B cell (primary cell): ENCODE results near the gene ZNF22. TPM values are rescaled to one million over a fixed set of nuclear protein-coding genes. Genes with fewer than 3 reads are reported as not detected.

Experiments used
- ATAC-seq: fragments of 200-7000 bp; cut with Tn5 transposase; one replicate; pipeline ENCODE4 v1.10.0; 2021; ENCODE audit warnings: low read depth, mild to moderate bottlenecking, moderate number of reproducible peaks, moderate library complexity
- CTCF ChIA-PET: fragments of 350-600 bp; sonication (Branson Sonifier 250); formaldehyde crosslinking; loops from one replicate; lab custom pipeline; 2021; ENCODE audit warnings: antibody characterized with exemption, inconsistent platforms; lab: Charles Lee
- POLR2A ChIA-PET: fragments of 350-600 bp; sonication (Branson Sonifier 250); formaldehyde crosslinking; loops from one replicate; lab custom pipeline; 2021; ENCODE audit warnings: antibody characterized with exemption; lab: Charles Lee
- DNase-seq: peaks from one replicate; pipeline ENCODE4 v3.0.0; 2013
- H2AFZ ChIP-seq: 2 replicates; pipeline ENCODE4 v1.6.1; 2012; ENCODE audit warnings: mild to moderate bottlenecking, low read depth, low read length; ENCODE audit not compliant: insufficient read depth, poor library complexity, severe bottlenecking
- H3K27ac ChIP-seq, 2 donors: 1 replicate in 1 of 2; 2 replicates in 1 of 2; pipeline ENCODE4 v1.5.1; 2012 to 2013; ENCODE audit warnings: low read length in 2 of 2, mild to moderate bottlenecking in 2 of 2, moderate library complexity in 1 of 2
- H3K27me3 ChIP-seq, 4 experiments: fragments of 200-600 bp in 1 of 4; sonication (generic) in 1 of 4; replicated peaks in 1 of 4; 1 replicate in 2 of 4; 2 replicates in 2 of 4; pipeline versions ENCODE4 v1.6.1 to v1.7.0; 2013 to 2016; ENCODE audit warnings: low read length in 3 of 4, mild to moderate bottlenecking in 2 of 4, mixed read lengths in 1 of 4, moderate library complexity in 1 of 4; ENCODE audit not compliant: insufficient read depth in 4 of 4, control insufficient read depth in 3 of 4; ENCODE audit errors: control extremely low read depth in 1 of 4
- H3K36me3 ChIP-seq, 2 experiments: replicated peaks in 1 of 2; 1 replicate in 1 of 2; 2 replicates in 1 of 2; pipeline versions ENCODE4 v1.6.1 to v1.7.1; 2013; ENCODE audit warnings: low read length in 1 of 2; ENCODE audit not compliant: insufficient read depth in 2 of 2, control insufficient read depth in 1 of 2; ENCODE audit errors: control extremely low read depth in 1 of 2, extremely low read depth in 1 of 2
- H3K4me1 ChIP-seq, 2 donors: fragments of 200-600 bp in 1 of 2; sonication (generic) in 1 of 2; 1 replicate in 1 of 2; 2 replicates in 1 of 2; pipeline versions ENCODE4 v1.5.1 to v1.6.1; 2013 to 2017; ENCODE audit warnings: low read length in 2 of 2; ENCODE audit not compliant: control insufficient read depth in 2 of 2, insufficient read depth in 2 of 2
- H3K4me2 ChIP-seq: replicated peaks from 2 replicates; pipeline ENCODE3; 2012; ENCODE audit warnings: mild to moderate bottlenecking, low read depth, low read length; ENCODE audit not compliant: poor library complexity, severe bottlenecking
- H3K4me3 ChIP-seq, 5 experiments: fragments of 200-600 bp in 1 of 5; sonication (generic) in 1 of 5; 1 replicate in 3 of 5; 2 replicates in 2 of 5; pipeline versions ENCODE4 v1.5.1 to v1.7.0; 2011 to 2016; ENCODE audit warnings: low read length in 4 of 5, mild to moderate bottlenecking in 4 of 5, low read depth in 2 of 5, control low read depth in 1 of 5, moderate library complexity in 1 of 5; ENCODE audit not compliant: insufficient read depth in 1 of 5; ENCODE audit errors: control extremely low read depth in 1 of 5, extremely low read depth in 1 of 5
- H3K79me2 ChIP-seq: fragments of 200-600 bp; sonication (generic); one replicate; pipeline ENCODE4 v1.6.0; 2016; ENCODE audit warnings: low read length; ENCODE audit not compliant: control insufficient read depth, insufficient read depth
- H3K9ac ChIP-seq: fragments of 200-600 bp; sonication (generic); 2 replicates; pipeline ENCODE4 v1.6.1; 2017; ENCODE audit warnings: mild to moderate bottlenecking, low read length, moderate library complexity
- H3K9me3 ChIP-seq, 3 donors: one replicate each; pipeline versions ENCODE4 v1.6.1 to v1.7.1; 2013; ENCODE audit warnings: low read length in 2 of 3; ENCODE audit not compliant: control insufficient read depth in 2 of 3, insufficient read depth in 1 of 3; ENCODE audit errors: control extremely low read depth in 1 of 3
- H4K20me1 ChIP-seq: 2 replicates; pipeline ENCODE4 v1.6.0; 2012; ENCODE audit warnings: mild to moderate bottlenecking, low read length; ENCODE audit not compliant: insufficient read depth, control insufficient read depth, poor library complexity, severe bottlenecking
- H3K27ac Mint-ChIP-seq: one replicate; pipeline ENCODE4 v1.8.0; 2021; ENCODE audit warnings: mixed read lengths
- H3K27me3 Mint-ChIP-seq: one replicate; pipeline ENCODE4 v1.8.0; 2021; ENCODE audit warnings: mixed read lengths
- H3K4me1 Mint-ChIP-seq: one replicate; pipeline ENCODE4 v1.8.0; 2021; ENCODE audit warnings: mixed read lengths
- H3K4me3 Mint-ChIP-seq: one replicate; pipeline ENCODE4 v1.8.0; 2021; ENCODE audit warnings: mixed read lengths
- H3K9me3 Mint-ChIP-seq: one replicate; pipeline ENCODE4 v1.8.0; 2022; ENCODE audit warnings: mixed read lengths; ENCODE audit not compliant: insufficient read depth
- EZH2 ChIP-seq: IDR thresholded peaks from 2 replicates; pipeline ENCODE4 v1.6.1; 2012; ENCODE audit warnings: borderline replicate concordance, low read depth, mild to moderate bottlenecking, moderate library complexity, low read length; ENCODE audit not compliant: insufficient read depth, poor library complexity, severe bottlenecking
- WGBS: methylation state at CpG from one replicate; pipeline ENCODE4 v1.1.5; 2013; ENCODE audit warnings: missing lambda C conversion rate; ENCODE audit not compliant: insufficient coverage; 5-methylcytosine and 5-hydroxymethylcytosine counted together
- intact Hi-C: fragments of 100-400 bp; cut with micrococcal nuclease; formaldehyde crosslinking; loops from one replicate; pipeline ENCODE4 v1.10.0; 2022
- polyA plus RNA-seq: library from polyadenylated mRNA; depleted of rRNA; stranded (reverse); fragments of >200 nt; gene quantifications from 2 replicates; pipeline ENCODE4 v1.2.3, GENCODE V29; 2012
- total RNA-seq, 2 donors: library from RNA; stranded (reverse); fragments of 120-200 nt in 1 of 2; gene quantifications; 1 replicate in 1 of 2; 2 replicates in 1 of 2; pipeline versions ENCODE4 v1.2.3 to v1.2.4, GENCODE V29; 2013 to 2022
- TF ChIP-seq, protein P1 (sequence below): fragments of 200-600 bp; IDR thresholded peaks from one replicate; pipeline ENCODE4 v1.8.0; 2022; ENCODE audit warnings: antibody characterized with exemption, mild to moderate bottlenecking

Gene ZNF22
- total and polyA plus RNA-seq, 2 donors (not counting 1 experiment from before 2014, with no cell fraction given) = 7.7 to 31.4 TPM

DNA sequence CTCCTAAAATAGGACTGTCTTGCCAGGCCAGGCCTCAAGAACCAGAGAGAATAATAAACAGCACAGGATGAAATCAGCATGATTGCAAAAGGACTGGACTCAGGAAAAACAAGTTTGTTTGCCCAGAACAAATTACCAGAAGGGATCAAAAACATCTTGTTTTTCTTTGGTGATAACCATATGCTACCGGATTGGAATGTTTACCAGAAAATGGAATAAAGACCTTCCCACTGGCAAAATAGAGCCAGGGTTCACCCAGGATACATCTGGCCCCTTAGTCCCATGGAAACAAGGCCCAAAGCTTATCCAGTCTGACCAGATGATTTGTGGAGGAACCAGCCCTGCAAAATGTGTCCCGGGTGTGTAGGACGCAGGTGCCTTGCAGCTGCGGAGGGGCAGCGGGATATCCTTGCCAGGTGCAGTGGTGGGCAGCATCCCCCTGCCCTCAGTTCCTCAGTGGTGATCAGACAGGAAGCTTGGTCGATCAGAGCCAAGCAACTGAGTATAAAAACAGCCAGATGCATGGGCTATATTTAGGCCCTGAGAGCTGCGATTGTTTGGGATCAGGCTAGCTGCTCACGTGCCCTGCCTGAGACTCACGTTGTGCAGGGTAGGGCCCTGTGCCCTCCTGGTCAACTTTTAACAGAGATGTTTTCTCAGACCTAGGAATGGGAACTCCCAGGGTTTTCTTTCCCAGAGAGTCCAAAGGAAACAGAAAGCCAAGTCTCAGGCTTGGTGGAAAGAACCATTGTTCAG, 4.6 kb upstream of the ZNF22 start:
- intact Hi-C loops = no loop called here
- Histone ChIP-seq H3K4me3 (no peak overlapping the region), H3K79me2 (peaks cover 6% of the 10 kb centered on the region), H4K20me1 (no peaks in the 10 kb centered on the region), H3K4me2 (no peak overlapping the region), H3K4me1 (peaks cover 7 to 11% of the 10 kb centered on the region in 2 donors), H2AFZ (peak overlapping the region; percentile 16), H3K9me3 (no peaks in the 10 kb centered on the region), H3K9ac (no peak overlapping the region), H3K27me3 (no peaks in the 10 kb centered on the region), H3K36me3 (no peaks in the 10 kb centered on the region), H3K27ac (no peak overlapping the region)
- Mint-ChIP-seq H3K9me3 (no peaks in the 10 kb centered on the region), H3K4me1 (peaks cover 11% of the 10 kb centered on the region), H3K4me3 (no peak overlapping the region), H3K27me3 (no peaks in the 10 kb centered on the region), H3K27ac (no peak overlapping the region)
- TF ChIP-seq, protein P1, sequence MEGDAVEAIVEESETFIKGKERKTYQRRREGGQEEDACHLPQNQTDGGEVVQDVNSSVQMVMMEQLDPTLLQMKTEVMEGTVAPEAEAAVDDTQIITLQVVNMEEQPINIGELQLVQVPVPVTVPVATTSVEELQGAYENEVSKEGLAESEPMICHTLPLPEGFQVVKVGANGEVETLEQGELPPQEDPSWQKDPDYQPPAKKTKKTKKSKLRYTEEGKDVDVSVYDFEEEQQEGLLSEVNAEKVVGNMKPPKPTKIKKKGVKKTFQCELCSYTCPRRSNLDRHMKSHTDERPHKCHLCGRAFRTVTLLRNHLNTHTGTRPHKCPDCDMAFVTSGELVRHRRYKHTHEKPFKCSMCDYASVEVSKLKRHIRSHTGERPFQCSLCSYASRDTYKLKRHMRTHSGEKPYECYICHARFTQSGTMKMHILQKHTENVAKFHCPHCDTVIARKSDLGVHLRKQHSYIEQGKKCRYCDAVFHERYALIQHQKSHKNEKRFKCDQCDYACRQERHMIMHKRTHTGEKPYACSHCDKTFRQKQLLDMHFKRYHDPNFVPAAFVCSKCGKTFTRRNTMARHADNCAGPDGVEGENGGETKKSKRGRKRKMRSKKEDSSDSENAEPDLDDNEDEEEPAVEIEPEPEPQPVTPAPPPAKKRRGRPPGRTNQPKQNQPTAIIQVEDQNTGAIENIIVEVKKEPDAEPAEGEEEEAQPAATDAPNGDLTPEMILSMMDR = no peak
- TF ChIP-seq EZH2 = no peak
- WGBS = 14% methylated on average over 8 of the region's 9 CpGs
- CTCF ChIA-PET = interaction anchor here (0.7 to 1.6 kb wide), 5 partner anchors 10 to 63 kb away, joined by 3 to 8 read pairs (median 3); no protein-coding TSS in a partner anchor
- DNase-seq (no peak), ATAC-seq (no peak)
- POLR2A ChIA-PET = no interaction called here

DNA sequence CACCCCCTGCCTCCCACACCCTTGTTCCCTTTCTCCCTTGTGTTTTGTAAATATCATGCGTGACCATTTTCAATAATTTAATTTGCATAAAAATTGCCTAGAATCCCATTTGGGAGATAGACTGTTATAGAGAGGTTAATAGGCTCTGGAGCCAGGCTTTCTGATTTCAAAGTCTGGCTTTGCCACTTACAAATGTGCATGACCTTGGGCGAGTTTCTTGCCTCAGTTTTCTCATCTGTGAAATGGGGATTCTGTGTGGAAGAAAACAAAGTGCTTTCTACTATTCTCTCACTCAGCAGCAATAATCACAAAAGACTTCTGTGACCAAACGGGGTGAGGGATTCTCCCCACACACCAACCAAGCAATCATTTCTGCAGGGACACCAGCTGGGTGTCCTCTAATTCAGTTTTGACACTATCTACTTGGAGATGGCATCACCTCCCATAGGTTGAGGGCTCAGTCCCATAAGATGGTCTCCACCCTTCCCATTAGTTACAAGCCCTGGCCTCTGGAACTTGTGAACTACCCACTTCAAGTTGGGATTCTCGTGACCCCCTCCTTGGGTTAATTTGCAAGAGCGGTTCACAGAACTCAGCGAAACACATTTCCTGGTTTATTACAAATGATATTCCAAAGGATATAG, 3.5 kb upstream of the ZNF22 start:
- no peaks in the 10 kb centered on the region for H3K9me3 ChIP-seq
- intact Hi-C loops = no loop called here
- H2AFZ ChIP-seq = no peak overlapping the region
- H3K4me3 ChIP-seq = no peak overlapping the region
- ChIA-PET CTCF (no interaction called here), POLR2A (no interaction called here)
- Mint-ChIP-seq H3K27ac (no peak overlapping the region), H3K4me1 (peaks cover 18% of the 10 kb centered on the region), H3K4me3 (no peak overlapping the region), H3K27me3 (no peaks in the 10 kb centered on the region), H3K9me3 (no peaks in the 10 kb centered on the region)
- TF ChIP-seq EZH2 = no peak
- TF ChIP-seq, protein P1 = no peak
- H3K9ac ChIP-seq = no peak overlapping the region
- no peak for ATAC-seq
- no peak for DNase-seq
- peaks cover 13 to 16% of the 10 kb centered on the region in 2 donors for H3K4me1 ChIP-seq
- no peaks in the 10 kb centered on the region for H3K27me3 ChIP-seq
- WGBS = 88% methylated on average over 1 of the region's 6 CpGs
- H3K79me2 ChIP-seq = peaks cover 11% of the 10 kb centered on the region
- no peak overlapping the region for H3K4me2 ChIP-seq
- H3K27ac ChIP-seq = no peak overlapping the region
- no peaks in the 10 kb centered on the region for H3K36me3 ChIP-seq
- H4K20me1 ChIP-seq = no peaks in the 10 kb centered on the region
